HepG2 (cell line): Measurements from ENCODE around the gene PSMD12. TPM values are rescaled to one million over a fixed set of nuclear protein-coding genes. Genes with fewer than 3 reads are reported as not detected.

Experiments used
- ARNT2 ChIP-seq: sonication (generic); formaldehyde crosslinking; IDR thresholded peaks from 2 replicates; pipeline ENCODE4 v1.8.0; 2022; ENCODE audit warnings: mild to moderate bottlenecking, low read depth, missing genetic modification reagents, moderate library complexity
- JARID2 ChIP-seq: sonication (generic); formaldehyde crosslinking; IDR thresholded peaks from 2 replicates; pipeline ENCODE4 v1.8.1; 2023; ENCODE audit warnings: missing genetic modification reagents, inconsistent platforms; ENCODE audit not compliant: insufficient replicate concordance
- JUNB ChIP-seq: sonication (generic); formaldehyde crosslinking; IDR thresholded peaks from 2 replicates; pipeline ENCODE4 v1.8.0; 2022; ENCODE audit warnings: missing genetic modification reagents, mild to moderate bottlenecking, borderline replicate concordance
- MZF1 ChIP-seq: sonication (generic); formaldehyde crosslinking; IDR thresholded peaks from 2 replicates; pipeline ENCODE4 v1.8.1; 2023; ENCODE audit warnings: mild to moderate bottlenecking, missing genetic modification reagents, borderline replicate concordance
- NFKBIZ ChIP-seq: IDR thresholded peaks from 2 replicates; pipeline ENCODE4 v1.6.1; 2018; ENCODE audit warnings: missing genetic modification reagents, missing compliant biosample characterization
- PHB2 ChIP-seq: fragments of 450-650 bp; IDR thresholded peaks from 2 replicates; pipeline ENCODE4 v1.6.1; 2018; ENCODE audit not compliant: partially characterized antibody
- RBFOX2 ChIP-seq: fragments of 200-400 bp; formaldehyde crosslinking; IDR thresholded peaks from 2 replicates; pipeline ENCODE4 v1.6.1; 2017; ENCODE audit warnings: low read depth, mild to moderate bottlenecking, low read length
- REPIN1 ChIP-seq: sonication (generic); formaldehyde crosslinking; IDR thresholded peaks from 2 replicates; pipeline ENCODE4 v1.8.0; 2022; ENCODE audit warnings: missing genetic modification reagents, low read depth, mild to moderate bottlenecking, borderline replicate concordance
- SETDB1 ChIP-seq: sonication (generic); formaldehyde crosslinking; IDR thresholded peaks from 2 replicates; pipeline ENCODE4 v1.5.1; 2020; ENCODE audit warnings: missing genetic modification reagents, mild to moderate bottlenecking, borderline replicate concordance
- SMYD3 ChIP-seq: sonication (generic); formaldehyde crosslinking; IDR thresholded peaks from 2 replicates; pipeline ENCODE4 v1.8.1; 2023; ENCODE audit warnings: mild to moderate bottlenecking, missing genetic modification reagents
- TCF7 ChIP-seq: sonication (generic); IDR thresholded peaks from 2 replicates; pipeline ENCODE4 v1.6.1; 2016; ENCODE audit warnings: antibody characterized with exemption, low read depth
- TCF7L2 ChIP-seq: IDR thresholded peaks from 2 replicates; pipeline ENCODE4 v1.6.1; 2011; ENCODE audit warnings: mild to moderate bottlenecking, low read depth, low read length, moderate library complexity
- ZFP37 ChIP-seq: sonication (generic); formaldehyde crosslinking; IDR thresholded peaks from 2 replicates; pipeline ENCODE4 v1.4.0; 2020; ENCODE audit warnings: missing genetic modification reagents, borderline replicate concordance
- ZNF333 ChIP-seq: sonication (generic); formaldehyde crosslinking; IDR thresholded peaks from 2 replicates; pipeline ENCODE4 v1.4.0; 2020; ENCODE audit warnings: mild to moderate bottlenecking, missing genetic modification reagents, borderline replicate concordance
- ZNF501 ChIP-seq: sonication (generic); formaldehyde crosslinking; IDR thresholded peaks from 2 replicates; pipeline ENCODE4 v1.5.1; 2020; ENCODE audit warnings: mild to moderate bottlenecking, moderate library complexity, missing genetic modification reagents
- polyA plus RNA-seq, 8 experiments: library from polyadenylated mRNA; depleted of rRNA in 3 of 8; stranded (reverse) in 7 of 8; unstranded in 1 of 8; fragments of >200 nt; fragmentation: Illumina TruSeq in 4 of 8; extraction: Trizol in 4 of 8; gene quantifications; 2 replicates each; pipeline versions ENCODE4 v1.2.1 to v1.2.3, GENCODE V29; 2011 to 2016; ENCODE audit warnings: low read depth in 4 of 8, missing spikeins in 1 of 8, mixed read lengths in 1 of 8; ENCODE audit not compliant: insufficient read depth in 1 of 8
- total RNA-seq, 5 experiments: library from RNA; depleted of rRNA; stranded (reverse); fragments of >200 nt; fragmentation: Illumina TruSeq; extraction: Trizol; gene quantifications; 2 replicates each; pipeline ENCODE4 v1.2.3, GENCODE V29; 2016; ENCODE audit warnings: low read depth in 1 of 5
- TF ChIP-seq, protein P1 (sequence below): IDR thresholded peaks from 2 replicates; pipeline ENCODE4 v1.6.1; 2012; ENCODE audit warnings: low read length, improper control_type of control experiment
- TF ChIP-seq, protein P2 (sequence below): sonication (generic); formaldehyde crosslinking; IDR thresholded peaks from 2 replicates; pipeline ENCODE4 v1.5.0; 2020; ENCODE audit warnings: mild to moderate bottlenecking, missing genetic modification reagents
- TF ChIP-seq, protein P3 (sequence below): sonication (generic); formaldehyde crosslinking; IDR thresholded peaks from 2 replicates; pipeline ENCODE4 v1.5.0; 2020; ENCODE audit warnings: missing genetic modification reagents
- TF ChIP-seq, protein P4 (sequence below): sonication (generic); formaldehyde crosslinking; IDR thresholded peaks from 2 replicates; pipeline ENCODE4 v1.5.0; 2020; ENCODE audit warnings: missing genetic modification reagents
- TF ChIP-seq, protein P5 (sequence below): IDR thresholded peaks from 2 replicates; pipeline ENCODE4 v1.6.1; 2016; ENCODE audit warnings: missing compliant biosample characterization, missing genetic modification reagents, borderline replicate concordance

The PSMD12 gene
- total and polyA plus RNA-seq, 2 of the 13 experiments (the other 11 are each of a cell fraction or from before 2014, with no cell fraction given), result 27.4 to 71.7 TPM

DNA sequence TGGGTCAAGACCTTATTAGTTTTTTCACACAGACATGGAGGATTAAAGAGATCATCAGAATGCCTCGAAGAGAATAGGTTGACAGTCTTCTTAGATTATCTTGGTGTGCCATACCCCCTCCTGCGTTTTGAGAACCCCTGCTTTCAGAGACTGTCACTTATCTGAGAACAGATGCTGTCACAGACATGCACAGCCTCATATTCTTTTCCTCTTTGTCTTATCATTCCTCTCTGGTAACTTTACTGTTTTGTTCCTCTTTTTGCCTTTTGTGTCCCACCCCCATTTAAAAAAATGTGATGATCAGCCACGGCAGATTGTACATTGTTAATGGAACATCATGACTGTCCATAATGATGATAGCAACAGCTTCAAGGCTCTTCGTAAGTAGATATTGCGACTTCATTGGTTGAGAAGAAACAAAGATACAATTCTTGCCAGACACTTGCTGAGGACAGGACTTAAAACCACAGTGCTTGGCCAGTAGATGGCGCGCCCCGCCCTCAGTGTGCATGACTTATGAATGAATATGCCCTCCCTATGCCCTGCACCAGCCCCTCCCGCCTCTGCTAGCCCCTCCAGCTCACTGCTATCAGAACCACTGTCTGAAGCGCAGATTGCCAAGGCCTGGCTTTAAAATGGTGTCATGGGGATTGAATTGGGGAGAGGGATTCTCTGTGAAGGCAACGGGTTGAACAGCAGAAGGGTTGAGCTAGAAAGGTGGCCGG is 8.1 kb upstream of the PSMD12 start (continued):
- TF ChIP-seq, protein P1, sequence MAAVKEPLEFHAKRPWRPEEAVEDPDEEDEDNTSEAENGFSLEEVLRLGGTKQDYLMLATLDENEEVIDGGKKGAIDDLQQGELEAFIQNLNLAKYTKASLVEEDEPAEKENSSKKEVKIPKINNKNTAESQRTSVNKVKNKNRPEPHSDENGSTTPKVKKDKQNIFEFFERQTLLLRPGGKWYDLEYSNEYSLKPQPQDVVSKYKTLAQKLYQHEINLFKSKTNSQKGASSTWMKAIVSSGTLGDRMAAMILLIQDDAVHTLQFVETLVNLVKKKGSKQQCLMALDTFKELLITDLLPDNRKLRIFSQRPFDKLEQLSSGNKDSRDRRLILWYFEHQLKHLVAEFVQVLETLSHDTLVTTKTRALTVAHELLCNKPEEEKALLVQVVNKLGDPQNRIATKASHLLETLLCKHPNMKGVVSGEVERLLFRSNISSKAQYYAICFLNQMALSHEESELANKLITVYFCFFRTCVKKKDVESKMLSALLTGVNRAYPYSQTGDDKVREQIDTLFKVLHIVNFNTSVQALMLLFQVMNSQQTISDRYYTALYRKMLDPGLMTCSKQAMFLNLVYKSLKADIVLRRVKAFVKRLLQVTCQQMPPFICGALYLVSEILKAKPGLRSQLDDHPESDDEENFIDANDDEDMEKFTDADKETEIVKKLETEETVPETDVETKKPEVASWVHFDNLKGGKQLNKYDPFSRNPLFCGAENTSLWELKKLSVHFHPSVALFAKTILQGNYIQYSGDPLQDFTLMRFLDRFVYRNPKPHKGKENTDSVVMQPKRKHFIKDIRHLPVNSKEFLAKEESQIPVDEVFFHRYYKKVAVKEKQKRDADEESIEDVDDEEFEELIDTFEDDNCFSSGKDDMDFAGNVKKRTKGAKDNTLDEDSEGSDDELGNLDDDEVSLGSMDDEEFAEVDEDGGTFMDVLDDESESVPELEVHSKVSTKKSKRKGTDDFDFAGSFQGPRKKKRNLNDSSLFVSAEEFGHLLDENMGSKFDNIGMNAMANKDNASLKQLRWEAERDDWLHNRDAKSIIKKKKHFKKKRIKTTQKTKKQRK, result no peak
- TF ChIP-seq ZFP37 (CRISPR knock-in tag) (no peak), SMYD3 (CRISPR knock-in tag) (no peak), JARID2 (peak; percentile 62), ZNF333 (CRISPR knock-in tag) (no peak), RBFOX2 (no peak), SETDB1 (no peak), PHB2 (no peak), MZF1 (CRISPR knock-in tag) (no peak), REPIN1 (CRISPR knock-in tag) (peak; percentile 63; the same call in 1 of the 2 replicates), NFKBIZ (CRISPR knock-in tag) (peak; percentile 55; the same call in 1 of the 2 replicates), JUNB (CRISPR knock-in tag) (no peak), TCF7L2 (no peak), ZNF501 (no peak; the same call in 1 of the 2 replicates), ARNT2 (CRISPR knock-in tag) (no peak), TCF7 (no peak)
- TF ChIP-seq, protein P2, sequence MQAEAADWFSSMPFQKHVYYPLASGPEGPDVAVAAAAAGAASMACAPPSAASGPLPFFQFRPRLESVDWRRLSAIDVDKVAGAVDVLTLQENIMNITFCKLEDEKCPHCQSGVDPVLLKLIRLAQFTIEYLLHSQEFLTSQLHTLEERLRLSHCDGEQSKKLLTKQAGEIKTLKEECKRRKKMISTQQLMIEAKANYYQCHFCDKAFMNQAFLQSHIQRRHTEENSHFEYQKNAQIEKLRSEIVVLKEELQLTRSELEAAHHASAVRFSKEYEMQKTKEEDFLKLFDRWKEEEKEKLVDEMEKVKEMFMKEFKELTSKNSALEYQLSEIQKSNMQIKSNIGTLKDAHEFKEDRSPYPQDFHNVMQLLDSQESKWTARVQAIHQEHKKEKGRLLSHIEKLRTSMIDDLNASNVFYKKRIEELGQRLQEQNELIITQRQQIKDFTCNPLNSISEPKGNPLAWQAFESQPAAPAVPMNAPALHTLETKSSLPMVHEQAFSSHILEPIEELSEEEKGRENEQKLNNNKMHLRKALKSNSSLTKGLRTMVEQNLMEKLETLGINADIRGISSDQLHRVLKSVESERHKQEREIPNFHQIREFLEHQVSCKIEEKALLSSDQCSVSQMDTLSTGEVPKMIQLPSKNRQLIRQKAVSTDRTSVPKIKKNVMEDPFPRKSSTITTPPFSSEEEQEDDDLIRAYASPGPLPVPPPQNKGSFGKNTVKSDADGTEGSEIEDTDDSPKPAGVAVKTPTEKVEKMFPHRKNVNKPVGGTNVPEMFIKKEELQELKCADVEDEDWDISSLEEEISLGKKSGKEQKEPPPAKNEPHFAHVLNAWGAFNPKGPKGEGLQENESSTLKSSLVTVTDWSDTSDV (CRISPR knock-in tag), result no peak
- TF ChIP-seq, protein P3, sequence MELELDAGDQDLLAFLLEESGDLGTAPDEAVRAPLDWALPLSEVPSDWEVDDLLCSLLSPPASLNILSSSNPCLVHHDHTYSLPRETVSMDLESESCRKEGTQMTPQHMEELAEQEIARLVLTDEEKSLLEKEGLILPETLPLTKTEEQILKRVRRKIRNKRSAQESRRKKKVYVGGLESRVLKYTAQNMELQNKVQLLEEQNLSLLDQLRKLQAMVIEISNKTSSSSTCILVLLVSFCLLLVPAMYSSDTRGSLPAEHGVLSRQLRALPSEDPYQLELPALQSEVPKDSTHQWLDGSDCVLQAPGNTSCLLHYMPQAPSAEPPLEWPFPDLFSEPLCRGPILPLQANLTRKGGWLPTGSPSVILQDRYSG (CRISPR knock-in tag), result no peak
- TF ChIP-seq, protein P4, sequence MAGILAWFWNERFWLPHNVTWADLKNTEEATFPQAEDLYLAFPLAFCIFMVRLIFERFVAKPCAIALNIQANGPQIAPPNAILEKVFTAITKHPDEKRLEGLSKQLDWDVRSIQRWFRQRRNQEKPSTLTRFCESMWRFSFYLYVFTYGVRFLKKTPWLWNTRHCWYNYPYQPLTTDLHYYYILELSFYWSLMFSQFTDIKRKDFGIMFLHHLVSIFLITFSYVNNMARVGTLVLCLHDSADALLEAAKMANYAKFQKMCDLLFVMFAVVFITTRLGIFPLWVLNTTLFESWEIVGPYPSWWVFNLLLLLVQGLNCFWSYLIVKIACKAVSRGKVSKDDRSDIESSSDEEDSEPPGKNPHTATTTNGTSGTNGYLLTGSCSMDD (CRISPR knock-in tag), result no peak
- TF ChIP-seq, protein P5, sequence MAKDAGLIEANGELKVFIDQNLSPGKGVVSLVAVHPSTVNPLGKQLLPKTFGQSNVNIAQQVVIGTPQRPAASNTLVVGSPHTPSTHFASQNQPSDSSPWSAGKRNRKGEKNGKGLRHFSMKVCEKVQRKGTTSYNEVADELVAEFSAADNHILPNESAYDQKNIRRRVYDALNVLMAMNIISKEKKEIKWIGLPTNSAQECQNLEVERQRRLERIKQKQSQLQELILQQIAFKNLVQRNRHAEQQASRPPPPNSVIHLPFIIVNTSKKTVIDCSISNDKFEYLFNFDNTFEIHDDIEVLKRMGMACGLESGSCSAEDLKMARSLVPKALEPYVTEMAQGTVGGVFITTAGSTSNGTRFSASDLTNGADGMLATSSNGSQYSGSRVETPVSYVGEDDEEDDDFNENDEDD, result 0 out of 2 replicates have a peak, but pooled peaks have one; percentile 21
